ENCODE measurements around the gene LST1. TPM values are rescaled to one million over a fixed set of nuclear protein-coding genes. Genes with fewer than 3 reads are reported as not detected.

Gene LST1
- total RNA-seq, 1 experiment from 2014 or later, result not detected

DNA sequence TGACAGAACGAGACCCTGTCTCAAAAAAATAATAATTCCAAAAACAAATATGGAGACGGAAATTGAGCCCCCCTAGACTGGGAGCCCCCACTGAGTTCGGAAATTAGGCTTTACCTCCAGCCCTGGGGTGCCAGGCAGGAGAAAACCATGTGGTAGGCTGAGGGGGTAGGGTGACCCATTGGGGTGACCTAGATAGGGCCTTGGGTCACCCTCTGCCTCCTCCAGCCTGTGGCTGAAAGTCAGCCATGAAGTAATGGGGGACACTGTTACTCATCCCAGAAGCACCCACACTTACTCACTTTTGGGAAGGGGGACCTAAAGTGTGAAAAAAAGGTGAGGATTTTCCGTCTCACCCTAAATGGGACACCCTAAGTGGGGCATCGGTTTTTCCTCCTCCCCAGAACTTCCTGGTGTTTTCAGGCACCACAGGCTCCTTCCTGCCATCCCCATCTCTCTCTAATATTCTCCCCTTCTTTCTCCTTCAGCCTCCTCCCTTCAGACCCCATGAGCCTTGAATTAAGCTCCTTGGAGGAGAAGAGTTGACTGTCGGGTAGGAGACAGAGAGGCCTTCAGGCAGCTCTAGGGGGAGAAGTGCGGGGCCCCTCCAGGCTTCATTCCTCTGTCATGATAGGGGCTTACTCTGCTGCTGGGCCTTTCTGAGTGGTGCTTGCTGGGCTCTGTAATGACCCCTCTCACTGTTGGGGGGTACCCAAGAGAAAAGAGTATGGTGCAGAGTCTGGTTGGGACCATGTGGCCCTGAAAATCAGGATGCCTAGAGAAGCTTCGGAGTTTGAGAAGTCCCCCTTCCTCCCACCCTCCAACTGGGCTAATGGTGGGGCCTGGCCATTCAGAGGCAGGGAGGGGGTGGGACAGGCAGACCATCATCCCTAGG lies 6.3 kb upstream of the LST1 start:
- Histone ChIP-seq H3K27ac (ENCODE audit: low read length) (peak overlapping the region; percentile 46), H3K9me3 (ENCODE audit: control insufficient read depth, insufficient read depth, low read depth, low read length) (no peaks in the 10 kb centered on the region), H3K36me3 (ENCODE audit: control insufficient read depth, insufficient read depth, low read length) (no peaks in the 10 kb centered on the region), H3K4me1 (ENCODE audit: control insufficient read depth, insufficient read depth, low read length) (peaks cover 22% of the 10 kb centered on the region), H3K4me3 (ENCODE audit: low read depth in 2 of 2, low read length in 2 of 2) (peak overlapping the region in 1 of 2 experiments; percentile 80; a peak in 1 of 4 replicates), H3K27me3 (ENCODE audit: control insufficient read depth, insufficient read depth, low read length) (no peaks in the 10 kb centered on the region)
- in situ Hi-C loops (cut with HindIII; ENCODE audit: low pct_unique_long_range_greater_than_20kb, low sequenced_read_pairs), result no loop called here
- ATAC-seq, result no peak
- POLR2A ChIA-PET, result interaction anchor here (0.7 to 1.1 kb wide), 2 partner anchors 30 to 71 kb away, joined by 4 to 5 read pairs; no protein-coding TSS in a partner anchor
- CTCF ChIA-PET, result interaction anchor here (0.6 to 3.0 kb wide), 6 partner anchors 13 to 54 kb away, joined by 3 to 22 read pairs (median 10); partner anchors contain the start of genes ATP6V1G2, NCR3 and NFKBIL1
- no TSS peak for BruUV-seq (replicated peaks)
- DNase-seq (ENCODE audit: low read depth, low spot score), result no peak
- no peak for TF ChIP-seq SIN3A (IDR thresholded peaks at IDR 0.05; ENCODE audit: borderline replicate concordance, insufficient read depth, low read depth, low read length)
- no peak for TF ChIP-seq TCF7L2 (IDR thresholded peaks at IDR 0.05; ENCODE audit: low read depth, low read length)
- no peak for TF ChIP-seq POLR2AphosphoS5 (IDR thresholded peaks at IDR 0.05; ENCODE audit: low read depth, low read length)
- TF ChIP-seq, protein P1, sequence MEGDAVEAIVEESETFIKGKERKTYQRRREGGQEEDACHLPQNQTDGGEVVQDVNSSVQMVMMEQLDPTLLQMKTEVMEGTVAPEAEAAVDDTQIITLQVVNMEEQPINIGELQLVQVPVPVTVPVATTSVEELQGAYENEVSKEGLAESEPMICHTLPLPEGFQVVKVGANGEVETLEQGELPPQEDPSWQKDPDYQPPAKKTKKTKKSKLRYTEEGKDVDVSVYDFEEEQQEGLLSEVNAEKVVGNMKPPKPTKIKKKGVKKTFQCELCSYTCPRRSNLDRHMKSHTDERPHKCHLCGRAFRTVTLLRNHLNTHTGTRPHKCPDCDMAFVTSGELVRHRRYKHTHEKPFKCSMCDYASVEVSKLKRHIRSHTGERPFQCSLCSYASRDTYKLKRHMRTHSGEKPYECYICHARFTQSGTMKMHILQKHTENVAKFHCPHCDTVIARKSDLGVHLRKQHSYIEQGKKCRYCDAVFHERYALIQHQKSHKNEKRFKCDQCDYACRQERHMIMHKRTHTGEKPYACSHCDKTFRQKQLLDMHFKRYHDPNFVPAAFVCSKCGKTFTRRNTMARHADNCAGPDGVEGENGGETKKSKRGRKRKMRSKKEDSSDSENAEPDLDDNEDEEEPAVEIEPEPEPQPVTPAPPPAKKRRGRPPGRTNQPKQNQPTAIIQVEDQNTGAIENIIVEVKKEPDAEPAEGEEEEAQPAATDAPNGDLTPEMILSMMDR (IDR thresholded peaks at IDR 0.05), result no peak
- TF ChIP-seq, protein P2, sequence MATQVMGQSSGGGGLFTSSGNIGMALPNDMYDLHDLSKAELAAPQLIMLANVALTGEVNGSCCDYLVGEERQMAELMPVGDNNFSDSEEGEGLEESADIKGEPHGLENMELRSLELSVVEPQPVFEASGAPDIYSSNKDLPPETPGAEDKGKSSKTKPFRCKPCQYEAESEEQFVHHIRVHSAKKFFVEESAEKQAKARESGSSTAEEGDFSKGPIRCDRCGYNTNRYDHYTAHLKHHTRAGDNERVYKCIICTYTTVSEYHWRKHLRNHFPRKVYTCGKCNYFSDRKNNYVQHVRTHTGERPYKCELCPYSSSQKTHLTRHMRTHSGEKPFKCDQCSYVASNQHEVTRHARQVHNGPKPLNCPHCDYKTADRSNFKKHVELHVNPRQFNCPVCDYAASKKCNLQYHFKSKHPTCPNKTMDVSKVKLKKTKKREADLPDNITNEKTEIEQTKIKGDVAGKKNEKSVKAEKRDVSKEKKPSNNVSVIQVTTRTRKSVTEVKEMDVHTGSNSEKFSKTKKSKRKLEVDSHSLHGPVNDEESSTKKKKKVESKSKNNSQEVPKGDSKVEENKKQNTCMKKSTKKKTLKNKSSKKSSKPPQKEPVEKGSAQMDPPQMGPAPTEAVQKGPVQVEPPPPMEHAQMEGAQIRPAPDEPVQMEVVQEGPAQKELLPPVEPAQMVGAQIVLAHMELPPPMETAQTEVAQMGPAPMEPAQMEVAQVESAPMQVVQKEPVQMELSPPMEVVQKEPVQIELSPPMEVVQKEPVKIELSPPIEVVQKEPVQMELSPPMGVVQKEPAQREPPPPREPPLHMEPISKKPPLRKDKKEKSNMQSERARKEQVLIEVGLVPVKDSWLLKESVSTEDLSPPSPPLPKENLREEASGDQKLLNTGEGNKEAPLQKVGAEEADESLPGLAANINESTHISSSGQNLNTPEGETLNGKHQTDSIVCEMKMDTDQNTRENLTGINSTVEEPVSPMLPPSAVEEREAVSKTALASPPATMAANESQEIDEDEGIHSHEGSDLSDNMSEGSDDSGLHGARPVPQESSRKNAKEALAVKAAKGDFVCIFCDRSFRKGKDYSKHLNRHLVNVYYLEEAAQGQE (IDR thresholded peaks at IDR 0.05; ENCODE audit: insufficient read depth in 1 of 2, low read depth in 2 of 2, low read length in 1 of 2), result no peak
- intact Hi-C loops (cut with micrococcal nuclease; ENCODE audit: unreplicated experiment), result loop anchor here (2.0 kb wide), 1 partner anchor 17 kb away; no protein-coding TSS in a partner anchor

DNA sequence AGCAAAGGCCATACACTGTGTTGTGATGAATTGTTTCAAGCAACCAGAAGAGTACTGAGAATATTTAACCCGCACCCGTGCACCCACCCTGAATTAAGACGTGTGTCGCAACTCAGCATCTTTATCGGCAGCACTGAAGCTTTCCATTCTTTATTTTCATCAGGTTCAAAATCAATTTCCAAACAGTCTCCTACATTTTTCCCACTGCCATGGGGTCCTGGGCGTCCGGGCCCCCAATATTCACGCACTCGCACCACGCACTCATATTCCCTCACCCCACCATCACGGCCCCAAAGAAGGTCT lies 5.7 kb upstream of the LST1 start:
- BruUV-seq (replicated peaks), result no TSS peak
- Histone ChIP-seq H3K27me3 (ENCODE audit: control insufficient read depth, insufficient read depth, low read length) (no peaks in the 10 kb centered on the region), H3K4me1 (ENCODE audit: control insufficient read depth, insufficient read depth, low read length) (peaks cover 22% of the 10 kb centered on the region), H3K27ac (ENCODE audit: low read length) (peak overlapping the region; percentile 84), H3K4me3 (ENCODE audit: low read depth in 2 of 2, low read length in 2 of 2) (peak overlapping the region; percentile 78 to 80), H3K9me3 (ENCODE audit: control insufficient read depth, insufficient read depth, low read depth, low read length) (no peaks in the 10 kb centered on the region), H3K36me3 (ENCODE audit: control insufficient read depth, insufficient read depth, low read length) (no peaks in the 10 kb centered on the region)
- POLR2A ChIA-PET, result interaction anchor here (0.7 to 1.1 kb wide), 2 partner anchors 29 to 70 kb away, joined by 4 to 5 read pairs; no protein-coding TSS in a partner anchor
- intact Hi-C loops (cut with micrococcal nuclease; ENCODE audit: unreplicated experiment) (loop anchor here (2.0 kb wide), 1 partner anchor 16 kb away; no protein-coding TSS in a partner anchor), in situ Hi-C loops (cut with HindIII; ENCODE audit: low pct_unique_long_range_greater_than_20kb, low sequenced_read_pairs) (no loop called here)
- no peak for ATAC-seq
- DNase-seq (ENCODE audit: low read depth, low spot score), result no peak
- CTCF ChIA-PET, result interaction anchor here (0.6 to 3.0 kb wide), 6 partner anchors 12 to 55 kb away, joined by 3 to 22 read pairs (median 10); partner anchors contain the start of genes ATP6V1G2, NCR3 and NFKBIL1
- TF ChIP-seq TCF7L2 (IDR thresholded peaks at IDR 0.05; ENCODE audit: low read depth, low read length) (no peak), POLR2AphosphoS5 (IDR thresholded peaks at IDR 0.05; ENCODE audit: low read depth, low read length) (no peak), SIN3A (IDR thresholded peaks at IDR 0.05; ENCODE audit: borderline replicate concordance, insufficient read depth, low read depth, low read length) (no peak)
- TF ChIP-seq, protein P2 (IDR thresholded peaks at IDR 0.05; ENCODE audit: insufficient read depth in 1 of 2, low read depth in 2 of 2, low read length in 1 of 2), result no peak
- TF ChIP-seq, protein P1 (IDR thresholded peaks at IDR 0.05), result no peak
